PC-9 (cell line): Measurements from ENCODE around the gene MAST4.

Source experiments
- CTCF ChIP-seq: fragments of 200-600 bp; sonication (generic); conservative IDR thresholded peaks from 2 replicates; pipeline ENCODE4 v1.6.1; 2017; ENCODE audit warnings: mixed run types, antibody characterized with exemption, mild to moderate bottlenecking, moderate library complexity
- EZH2 ChIP-seq: fragments of 200-600 bp; sonication (generic); IDR thresholded peaks from 2 replicates; pipeline ENCODE4 v1.8.0; 2017; ENCODE audit warnings: antibody characterized with exemption, low read depth

GRCh38 chr5:66912787-66913186, 316.6 kb downstream of the MAST4 start:
- TF ChIP-seq CTCF (no peak), EZH2 (no peak)
